ENCODE measurements around the gene KCNQ1.

DNA sequence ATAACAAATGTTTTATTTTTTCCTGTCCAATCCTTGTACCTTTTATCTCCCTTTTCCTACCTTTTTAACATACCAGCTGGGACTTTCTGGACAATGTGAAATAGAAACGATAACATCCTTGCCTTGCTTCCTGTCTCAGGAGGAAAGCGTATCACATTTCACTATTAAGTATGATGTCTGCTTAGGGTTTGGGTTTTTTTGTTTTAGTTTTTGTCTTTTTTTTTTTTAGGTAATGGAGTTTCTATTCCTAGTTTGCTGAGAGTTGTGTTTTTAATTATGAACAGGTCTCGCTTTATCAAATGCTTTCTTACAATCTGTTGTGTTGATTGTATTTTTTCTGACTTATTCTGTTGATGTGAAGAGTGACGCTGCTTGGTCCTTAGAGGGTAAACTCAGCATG lies 319.2 kb downstream of the KCNQ1 start:
- TF ChIP-seq, protein P1, sequence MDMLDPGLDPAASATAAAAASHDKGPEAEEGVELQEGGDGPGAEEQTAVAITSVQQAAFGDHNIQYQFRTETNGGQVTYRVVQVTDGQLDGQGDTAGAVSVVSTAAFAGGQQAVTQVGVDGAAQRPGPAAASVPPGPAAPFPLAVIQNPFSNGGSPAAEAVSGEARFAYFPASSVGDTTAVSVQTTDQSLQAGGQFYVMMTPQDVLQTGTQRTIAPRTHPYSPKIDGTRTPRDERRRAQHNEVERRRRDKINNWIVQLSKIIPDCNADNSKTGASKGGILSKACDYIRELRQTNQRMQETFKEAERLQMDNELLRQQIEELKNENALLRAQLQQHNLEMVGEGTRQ (CRISPR knock-in tag; IDR thresholded peaks at IDR 0.05): no peak
- TF ChIP-seq NR3C1 (CRISPR knock-in tag; conservative IDR thresholded peaks at IDR 0.05; ENCODE audit: low read depth) (no peak), ETV6 (CRISPR knock-in tag; IDR thresholded peaks at IDR 0.05) (no peak)
- TF ChIP-seq, protein P2, sequence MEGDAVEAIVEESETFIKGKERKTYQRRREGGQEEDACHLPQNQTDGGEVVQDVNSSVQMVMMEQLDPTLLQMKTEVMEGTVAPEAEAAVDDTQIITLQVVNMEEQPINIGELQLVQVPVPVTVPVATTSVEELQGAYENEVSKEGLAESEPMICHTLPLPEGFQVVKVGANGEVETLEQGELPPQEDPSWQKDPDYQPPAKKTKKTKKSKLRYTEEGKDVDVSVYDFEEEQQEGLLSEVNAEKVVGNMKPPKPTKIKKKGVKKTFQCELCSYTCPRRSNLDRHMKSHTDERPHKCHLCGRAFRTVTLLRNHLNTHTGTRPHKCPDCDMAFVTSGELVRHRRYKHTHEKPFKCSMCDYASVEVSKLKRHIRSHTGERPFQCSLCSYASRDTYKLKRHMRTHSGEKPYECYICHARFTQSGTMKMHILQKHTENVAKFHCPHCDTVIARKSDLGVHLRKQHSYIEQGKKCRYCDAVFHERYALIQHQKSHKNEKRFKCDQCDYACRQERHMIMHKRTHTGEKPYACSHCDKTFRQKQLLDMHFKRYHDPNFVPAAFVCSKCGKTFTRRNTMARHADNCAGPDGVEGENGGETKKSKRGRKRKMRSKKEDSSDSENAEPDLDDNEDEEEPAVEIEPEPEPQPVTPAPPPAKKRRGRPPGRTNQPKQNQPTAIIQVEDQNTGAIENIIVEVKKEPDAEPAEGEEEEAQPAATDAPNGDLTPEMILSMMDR (IDR thresholded peaks at IDR 0.05): no peak
- TF ChIP-seq, protein P3, sequence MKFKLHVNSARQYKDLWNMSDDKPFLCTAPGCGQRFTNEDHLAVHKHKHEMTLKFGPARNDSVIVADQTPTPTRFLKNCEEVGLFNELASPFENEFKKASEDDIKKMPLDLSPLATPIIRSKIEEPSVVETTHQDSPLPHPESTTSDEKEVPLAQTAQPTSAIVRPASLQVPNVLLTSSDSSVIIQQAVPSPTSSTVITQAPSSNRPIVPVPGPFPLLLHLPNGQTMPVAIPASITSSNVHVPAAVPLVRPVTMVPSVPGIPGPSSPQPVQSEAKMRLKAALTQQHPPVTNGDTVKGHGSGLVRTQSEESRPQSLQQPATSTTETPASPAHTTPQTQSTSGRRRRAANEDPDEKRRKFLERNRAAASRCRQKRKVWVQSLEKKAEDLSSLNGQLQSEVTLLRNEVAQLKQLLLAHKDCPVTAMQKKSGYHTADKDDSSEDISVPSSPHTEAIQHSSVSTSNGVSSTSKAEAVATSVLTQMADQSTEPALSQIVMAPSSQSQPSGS (CRISPR knock-in tag; IDR thresholded peaks at IDR 0.05; ENCODE audit: borderline replicate concordance, low read depth): no peak

Measured in WTC11 (cell line).